Activated T-cell treated with anti-CD3 and anti-CD28 coated beads for 24 hours (primary cell): ENCODE results near the gene DOCK1.

Source experiments
- DNase-seq: peaks from one replicate; pipeline ENCODE4 v3.0.0-alpha.2; 2020; ENCODE audit warnings: low read depth

Gene DOCK1

GRCh38 chr10:127428385-127428980 is 523.3 kb downstream of the DOCK1 start:
- no peak for DNase-seq

- DNase-seq, result no peak
Measured at GRCh38 chr10:127429601-127430312, 524.5 kb downstream of the DOCK1 start.

GRCh38 chr10:127431525-127431924 is 526.3 kb downstream of the DOCK1 start:
- no peak for DNase-seq

GRCh38 chr10:127434006-127434405 is 528.8 kb downstream of the DOCK1 start:
- DNase-seq, result no peak

- DNase-seq, result no peak
Measured at GRCh38 chr10:127435246-127435645, 530.0 kb downstream of the DOCK1 start.

GRCh38 chr10:127440371-127440770 is 535.1 kb downstream of the DOCK1 start:
- DNase-seq, result no peak

- DNase-seq, result no peak
Measured at GRCh38 chr10:127441350-127442219, 536.4 kb downstream of the DOCK1 start.

GRCh38 chr10:127442220-127442525 is 536.9 kb downstream of the DOCK1 start:
- DNase-seq, result no peak

- no peak for DNase-seq
Measured at GRCh38 chr10:127444155-127444554, 538.9 kb downstream of the DOCK1 start.

- no peak for DNase-seq
Measured at GRCh38 chr10:127447197-127447596, 542.0 kb downstream of the DOCK1 start.

- DNase-seq, result no peak
Measured at GRCh38 chr10:127449490-127449889, 544.3 kb downstream of the DOCK1 start.

GRCh38 chr10:127450644-127451043 is 545.4 kb downstream of the DOCK1 start:
- no peak for DNase-seq

- no peak for DNase-seq
Measured at GRCh38 chr10:127451628-127452027, 546.4 kb downstream of the DOCK1 start.

- no peak for DNase-seq
Measured at GRCh38 chr10:127452568-127452967, 547.3 kb downstream of the DOCK1 start.

- DNase-seq, result no peak
Measured at GRCh38 chr10:127453706-127454105, 548.5 kb downstream of the DOCK1 start.

- no peak for DNase-seq
Measured at GRCh38 chr10:127456122-127456521, 550.9 kb downstream of the DOCK1 start.

GRCh38 chr10:127458016-127458810 is 553.0 kb downstream of the DOCK1 start:
- no peak for DNase-seq

GRCh38 chr10:127458829-127459228 is 553.6 kb downstream of the DOCK1 start:
- DNase-seq, result no peak

GRCh38 chr10:127459918-127460317 is 554.7 kb downstream of the DOCK1 start:
- no peak for DNase-seq

- no peak for DNase-seq
Measured at GRCh38 chr10:127462643-127463295, 557.5 kb downstream of the DOCK1 start.

GRCh38 chr10:127463548-127463947 is 558.3 kb downstream of the DOCK1 start:
- DNase-seq, result no peak

- DNase-seq, result no peak
Measured at GRCh38 chr10:127464561-127464960, 559.3 kb downstream of the DOCK1 start.
